KMS-11 (cell line): ENCODE measurements around the gene HTT.

Experiments used
- H2AFZ ChIP-seq: fragments of 200-600 bp; sonication (generic); 2 replicates; pipeline ENCODE4 v1.6.1; 2016; ENCODE audit warnings: antibody characterized with exemption, mixed run types, low read depth
- H3K27ac ChIP-seq: fragments of 200-600 bp; sonication (generic); 2 replicates; pipeline ENCODE4 v1.6.1; 2016; ENCODE audit warnings: mild to moderate bottlenecking, mixed run types
- H3K27me3 ChIP-seq: fragments of 200-600 bp; sonication (generic); 2 replicates; pipeline ENCODE4 v1.6.1; 2017; ENCODE audit warnings: mild to moderate bottlenecking, low read depth, mixed run types, moderate library complexity; ENCODE audit not compliant: insufficient read depth
- H3K36me3 ChIP-seq: fragments of 200-600 bp; sonication (generic); 2 replicates; pipeline ENCODE4 v1.6.1; 2017; ENCODE audit warnings: mild to moderate bottlenecking, mixed run types; ENCODE audit not compliant: insufficient read depth
- H3K4me1 ChIP-seq: fragments of 200-600 bp; sonication (generic); 2 replicates; pipeline ENCODE4 v1.6.1; 2016; ENCODE audit warnings: mild to moderate bottlenecking, low read depth, mixed run types; ENCODE audit not compliant: poor library complexity, severe bottlenecking
- H3K4me2 ChIP-seq: fragments of 200-600 bp; sonication (generic); 2 replicates; pipeline ENCODE4 v1.7.0; 2016; ENCODE audit warnings: mild to moderate bottlenecking, mixed run types
- H3K4me3 ChIP-seq: fragments of 200-600 bp; sonication (generic); IDR thresholded peaks from 2 replicates; pipeline ENCODE4 v1.6.1; 2017; ENCODE audit warnings: low read depth, low read length, mixed read lengths; ENCODE audit not compliant: insufficient read depth
- H3K79me2 ChIP-seq: fragments of 200-600 bp; sonication (generic); 2 replicates; pipeline ENCODE4 v1.6.1; 2016; ENCODE audit warnings: low read depth, mixed run types; ENCODE audit not compliant: insufficient read depth
- H3K9ac ChIP-seq: fragments of 200-600 bp; sonication (generic); 2 replicates; pipeline ENCODE4 v1.6.1; 2016; ENCODE audit warnings: mild to moderate bottlenecking, mixed run types
- H4K20me1 ChIP-seq: fragments of 200-600 bp; sonication (generic); 2 replicates; pipeline ENCODE4 v1.6.1; 2016; ENCODE audit warnings: mild to moderate bottlenecking, mixed run types; ENCODE audit not compliant: insufficient read depth
- CTCF ChIP-seq: fragments of 200-600 bp; sonication (generic); conservative IDR thresholded peaks from 2 replicates; pipeline ENCODE4 v1.6.1; 2017; ENCODE audit warnings: low read depth, mild to moderate bottlenecking, antibody characterized with exemption, low read length, moderate library complexity, mixed read lengths

Gene HTT

GRCh38 chr4:3070709-3071500 is 3.6 kb upstream of the HTT start:
- no peak overlapping the region for H3K4me3 ChIP-seq
- no peak overlapping the region for H3K9ac ChIP-seq
- no peak overlapping the region for H3K27ac ChIP-seq
- no peak overlapping the region for H3K4me2 ChIP-seq
- H3K27me3 ChIP-seq: peaks cover 4% of the 10 kb centered on the region; the same call in 1 of the 2 replicates
- H3K4me1 ChIP-seq: peaks cover 1% of the 10 kb centered on the region
- TF ChIP-seq CTCF: no peak
- H3K79me2 ChIP-seq: no peaks in the 10 kb centered on the region; the same call in 1 of the 2 replicates
- no peaks in the 10 kb centered on the region for H3K36me3 ChIP-seq
- no peaks in the 10 kb centered on the region for H4K20me1 ChIP-seq
- no peak overlapping the region for H2AFZ ChIP-seq

GRCh38 chr4:3071811-3072210 is 2.7 kb upstream of the HTT start:
- no peak overlapping the region for H3K27ac ChIP-seq

GRCh38 chr4:3073158-3074077 is 1.1 kb upstream of the HTT start:
- no peak for TF ChIP-seq CTCF
- no peak overlapping the region for H3K27ac ChIP-seq

More at GRCh38 chr4:3071811-3072210, 2.7 kb upstream of the HTT start:
- Histone ChIP-seq H3K36me3 (no peaks in the 10 kb centered on the region), H4K20me1 (no peaks in the 10 kb centered on the region), H3K4me2 (no peak overlapping the region), H3K4me1 (peaks cover 10% of the 10 kb centered on the region), H3K27me3 (peaks cover under 1% of the 10 kb centered on the region; the same call in 1 of the 2 replicates), H2AFZ (no peak overlapping the region), H3K4me3 (no peak overlapping the region), H3K79me2 (peaks cover 8% of the 10 kb centered on the region; the same call in 1 of the 2 replicates), H3K9ac (no peak overlapping the region)
- TF ChIP-seq CTCF: no peak

GRCh38 chr4:3074846-3075651 is 568 bp downstream of the HTT start:
- peak overlapping the region; percentile 62 for H3K9ac ChIP-seq
- H3K27ac ChIP-seq: peak overlapping the region; percentile 62; the same call in 1 of the 2 replicates
- H3K27me3 ChIP-seq: no peaks in the 10 kb centered on the region; the same call in 1 of the 2 replicates
- H3K4me1 ChIP-seq: peaks cover 11% of the 10 kb centered on the region
- peak overlapping the region; percentile 54; the same call in 1 of the 2 replicates for H3K4me2 ChIP-seq
- no peak overlapping the region for H3K4me3 ChIP-seq
- TF ChIP-seq CTCF: no peak
- H3K36me3 ChIP-seq: no peaks in the 10 kb centered on the region
- H4K20me1 ChIP-seq: no peaks in the 10 kb centered on the region
- H3K79me2 ChIP-seq: peaks cover 9% of the 10 kb centered on the region; the same call in 1 of the 2 replicates
- H2AFZ ChIP-seq: peak overlapping the region; percentile 52; the same call in 1 of the 2 replicates

More at GRCh38 chr4:3073158-3074077, 1.1 kb upstream of the HTT start:
- Histone ChIP-seq H2AFZ (peak overlapping the region; percentile 61), H3K4me2 (peak overlapping the region; percentile 45), H3K4me3 (no peak overlapping the region), H3K9ac (no peak overlapping the region), H3K79me2 (peaks cover 9% of the 10 kb centered on the region; the same call in 1 of the 2 replicates), H3K27me3 (no peaks in the 10 kb centered on the region; the same call in 1 of the 2 replicates), H4K20me1 (no peaks in the 10 kb centered on the region), H3K36me3 (no peaks in the 10 kb centered on the region), H3K4me1 (peaks cover 11% of the 10 kb centered on the region)
